PC-3 (cell line): ENCODE results near the gene SLC25A34.

Experiments used
- EZH2 ChIP-seq: fragments of 300-600 bp; sonication (generic); IDR thresholded peaks from one replicate; pipeline ENCODE4 v1.6.1; 2017; ENCODE audit warnings: antibody characterized with exemption, mild to moderate bottlenecking, low read length; ENCODE audit not compliant: unreplicated experiment
- EZH2phosphoT487 ChIP-seq: fragments of 300-600 bp; sonication (generic); IDR thresholded peaks from 2 replicates; pipeline ENCODE4 v1.6.1; 2018; ENCODE audit warnings: mild to moderate bottlenecking, antibody characterized with exemption, low read length, borderline replicate concordance
- TF ChIP-seq, protein P1 (sequence below): fragments of 300-600 bp; sonication (generic); conservative IDR thresholded peaks from 2 replicates; pipeline ENCODE4 v1.5.1; 2017; ENCODE audit warnings: antibody characterized with exemption, low read depth, mild to moderate bottlenecking, low read length

DNA sequence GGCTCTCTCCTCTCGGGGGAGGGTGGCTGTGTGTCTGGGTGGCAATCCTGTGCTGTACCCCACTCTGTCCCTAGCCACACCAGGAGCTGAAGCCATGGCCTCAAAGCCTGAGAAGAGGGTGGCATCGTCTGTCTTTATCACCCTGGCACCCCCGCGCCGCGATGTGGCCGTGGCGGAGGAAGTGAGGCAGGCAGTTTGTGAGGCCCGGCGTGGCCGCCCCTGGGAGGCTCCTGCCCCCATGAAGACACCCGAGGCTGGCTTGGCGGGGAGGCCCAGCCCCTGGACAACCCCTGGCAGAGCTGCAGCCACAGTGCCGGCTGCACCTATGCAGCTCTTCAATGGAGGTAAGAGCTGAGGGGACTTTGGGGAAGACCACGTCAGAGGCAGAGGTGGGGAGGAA lies 28.8 kb downstream of the SLC25A34 start:
- TF ChIP-seq, protein P1, sequence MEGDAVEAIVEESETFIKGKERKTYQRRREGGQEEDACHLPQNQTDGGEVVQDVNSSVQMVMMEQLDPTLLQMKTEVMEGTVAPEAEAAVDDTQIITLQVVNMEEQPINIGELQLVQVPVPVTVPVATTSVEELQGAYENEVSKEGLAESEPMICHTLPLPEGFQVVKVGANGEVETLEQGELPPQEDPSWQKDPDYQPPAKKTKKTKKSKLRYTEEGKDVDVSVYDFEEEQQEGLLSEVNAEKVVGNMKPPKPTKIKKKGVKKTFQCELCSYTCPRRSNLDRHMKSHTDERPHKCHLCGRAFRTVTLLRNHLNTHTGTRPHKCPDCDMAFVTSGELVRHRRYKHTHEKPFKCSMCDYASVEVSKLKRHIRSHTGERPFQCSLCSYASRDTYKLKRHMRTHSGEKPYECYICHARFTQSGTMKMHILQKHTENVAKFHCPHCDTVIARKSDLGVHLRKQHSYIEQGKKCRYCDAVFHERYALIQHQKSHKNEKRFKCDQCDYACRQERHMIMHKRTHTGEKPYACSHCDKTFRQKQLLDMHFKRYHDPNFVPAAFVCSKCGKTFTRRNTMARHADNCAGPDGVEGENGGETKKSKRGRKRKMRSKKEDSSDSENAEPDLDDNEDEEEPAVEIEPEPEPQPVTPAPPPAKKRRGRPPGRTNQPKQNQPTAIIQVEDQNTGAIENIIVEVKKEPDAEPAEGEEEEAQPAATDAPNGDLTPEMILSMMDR = no peak
- no peak for TF ChIP-seq EZH2phosphoT487
- TF ChIP-seq EZH2 = no peak
